Activated naive CD8-positive, alpha-beta T cell treated with anti-CD3 and anti-CD28 coated beads for 36 hours (primary cell): ENCODE results near the gene IRX2. TPM values are rescaled to one million over a fixed set of nuclear protein-coding genes. Genes with fewer than 3 reads are reported as not detected.
A peak's percentile ranks its signal among the peaks of the same experiment; 100 is the strongest.

Experiments used
- DNase-seq: peaks from one replicate; pipeline ENCODE4 v3.0.0; 2021
- H3K27ac Mint-ChIP-seq: one replicate; pipeline ENCODE4 v1.8.0; 2022; ENCODE audit warnings: mild to moderate bottlenecking, moderate library complexity, mixed read lengths
- H3K27me3 Mint-ChIP-seq: one replicate; pipeline ENCODE4 v1.8.0; 2022; ENCODE audit warnings: mild to moderate bottlenecking, mixed read lengths
- H3K36me3 Mint-ChIP-seq: one replicate; pipeline ENCODE4 v1.8.0; 2021; ENCODE audit warnings: mild to moderate bottlenecking, mixed read lengths
- H3K4me1 Mint-ChIP-seq: one replicate; pipeline ENCODE4 v1.8.0; 2021; ENCODE audit warnings: mixed read lengths
- H3K4me3 Mint-ChIP-seq: one replicate; pipeline ENCODE4 v1.8.0; 2022; ENCODE audit warnings: mild to moderate bottlenecking, moderate library complexity, mixed read lengths
- H3K9me3 Mint-ChIP-seq: one replicate; pipeline ENCODE4 v1.8.0; 2022; ENCODE audit warnings: mixed read lengths
- total RNA-seq, 2 experiments: library from RNA; stranded (reverse); gene quantifications; one replicate each; pipeline ENCODE4 v1.2.3, GENCODE V29; 2021

The IRX2 gene
- not detected for total RNA-seq

GRCh38 chr5:2751592-2752021 lies at the start of gene IRX2:
TSS of gene IRX2 (minus strand) at chr5:2751677. CDS start at chr5:2751413, 264 bp downstream.
- Mint-ChIP-seq H3K27me3 (peaks cover 69% of the 10 kb centered on the region), H3K27ac (peak within 1 kb of the TSS; percentile 52), H3K9me3 (peaks cover 7% of the 10 kb centered on the region), H3K4me3 (no peak within 1 kb of the TSS), H3K4me1 (peaks cover 19% of the 10 kb centered on the region), H3K36me3 (peaks cover 8% of the 10 kb centered on the region)
- DNase-seq, result no peak

GRCh38 chr5:2800035-2800434 lies 48.6 kb upstream of the IRX2 start:
- no peaks in the 10 kb centered on the region for H3K9me3 Mint-ChIP-seq
- H3K27me3 Mint-ChIP-seq, result no peaks in the 10 kb centered on the region
- no peak overlapping the region for H3K4me3 Mint-ChIP-seq
- H3K4me1 Mint-ChIP-seq, result no peaks in the 10 kb centered on the region
- no peak for DNase-seq
- H3K36me3 Mint-ChIP-seq, result no peaks in the 10 kb centered on the region
- no peak overlapping the region for H3K27ac Mint-ChIP-seq

- Mint-ChIP-seq H3K9me3 (peaks cover 4% of the 10 kb centered on the region), H3K4me1 (no peaks in the 10 kb centered on the region), H3K36me3 (no peaks in the 10 kb centered on the region), H3K27ac (no peak overlapping the region), H3K27me3 (no peaks in the 10 kb centered on the region), H3K4me3 (no peak overlapping the region)
- DNase-seq, result no peak
Observed at GRCh38 chr5:2797981-2798380, 46.5 kb upstream of the IRX2 start.

- DNase-seq, result no peak
- peaks cover 6% of the 10 kb centered on the region for H3K9me3 Mint-ChIP-seq
- H3K4me1 Mint-ChIP-seq, result no peaks in the 10 kb centered on the region
- no peaks in the 10 kb centered on the region for H3K36me3 Mint-ChIP-seq
- H3K27ac Mint-ChIP-seq, result no peak overlapping the region
- H3K4me3 Mint-ChIP-seq, result no peak overlapping the region
- H3K27me3 Mint-ChIP-seq, result no peaks in the 10 kb centered on the region
Observed at GRCh38 chr5:2797160-2797559, 45.7 kb upstream of the IRX2 start.

DNA sequence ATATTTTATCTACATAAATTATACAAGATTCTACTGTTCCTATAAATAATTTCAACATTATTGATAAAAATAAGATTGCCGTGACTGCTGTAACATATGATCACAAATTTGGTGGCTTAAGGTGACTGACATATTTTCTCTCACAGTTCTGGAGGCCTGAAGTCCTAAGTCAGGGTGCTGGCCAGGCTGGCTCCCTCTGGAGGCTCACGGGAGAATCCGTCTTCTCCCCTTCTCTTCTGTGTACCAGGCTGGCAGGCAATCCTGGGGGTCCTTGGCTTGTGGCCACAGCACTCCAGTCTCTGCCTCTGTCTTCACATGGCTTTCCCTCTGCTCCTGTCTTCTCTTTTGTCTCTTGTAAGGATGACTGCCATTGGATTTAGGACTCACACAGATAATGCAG lies 31.7 kb upstream of the IRX2 start:
- DNase-seq, result no peak
- no peak overlapping the region for H3K4me3 Mint-ChIP-seq
- H3K4me1 Mint-ChIP-seq, result no peaks in the 10 kb centered on the region
- peaks cover 5% of the 10 kb centered on the region for H3K9me3 Mint-ChIP-seq
- no peak overlapping the region for H3K27ac Mint-ChIP-seq
- H3K27me3 Mint-ChIP-seq, result no peaks in the 10 kb centered on the region
- H3K36me3 Mint-ChIP-seq, result no peaks in the 10 kb centered on the region

GRCh38 chr5:2782658-2783057 lies 31.2 kb upstream of the IRX2 start:
- DNase-seq, result no peak
- no peak overlapping the region for H3K4me3 Mint-ChIP-seq
- no peaks in the 10 kb centered on the region for H3K4me1 Mint-ChIP-seq
- no peak overlapping the region for H3K27ac Mint-ChIP-seq
- no peaks in the 10 kb centered on the region for H3K36me3 Mint-ChIP-seq
- no peaks in the 10 kb centered on the region for H3K27me3 Mint-ChIP-seq
- peaks cover 5% of the 10 kb centered on the region for H3K9me3 Mint-ChIP-seq

GRCh38 chr5:2780421-2781171 lies 29.1 kb upstream of the IRX2 start:
- DNase-seq, result no peak
- Mint-ChIP-seq H3K9me3 (peaks cover 5% of the 10 kb centered on the region), H3K36me3 (no peaks in the 10 kb centered on the region), H3K27ac (no peak overlapping the region), H3K27me3 (peaks cover 3% of the 10 kb centered on the region), H3K4me1 (no peaks in the 10 kb centered on the region), H3K4me3 (no peak overlapping the region)

GRCh38 chr5:2779459-2779858 lies 28.0 kb upstream of the IRX2 start:
- Mint-ChIP-seq H3K4me3 (no peak overlapping the region), H3K4me1 (no peaks in the 10 kb centered on the region), H3K9me3 (peaks cover 3% of the 10 kb centered on the region), H3K27me3 (peaks cover 3% of the 10 kb centered on the region), H3K36me3 (no peaks in the 10 kb centered on the region), H3K27ac (no peak overlapping the region)
- DNase-seq, result no peak

GRCh38 chr5:2776337-2777302 lies 25.1 kb upstream of the IRX2 start:
- Mint-ChIP-seq H3K36me3 (no peaks in the 10 kb centered on the region), H3K9me3 (no peaks in the 10 kb centered on the region), H3K27me3 (peaks cover 3% of the 10 kb centered on the region), H3K4me1 (no peaks in the 10 kb centered on the region), H3K4me3 (no peak overlapping the region), H3K27ac (no peak overlapping the region)
- no peak for DNase-seq

- Mint-ChIP-seq H3K9me3 (no peaks in the 10 kb centered on the region), H3K36me3 (no peaks in the 10 kb centered on the region), H3K4me1 (no peaks in the 10 kb centered on the region), H3K27ac (no peak overlapping the region), H3K4me3 (no peak overlapping the region), H3K27me3 (peaks cover 15% of the 10 kb centered on the region)
- DNase-seq, result no peak
Observed at GRCh38 chr5:2773327-2773726, 21.9 kb upstream of the IRX2 start.

- no peak overlapping the region for H3K4me3 Mint-ChIP-seq
- H3K27ac Mint-ChIP-seq, result no peak overlapping the region
- DNase-seq, result no peak
- no peaks in the 10 kb centered on the region for H3K9me3 Mint-ChIP-seq
- H3K4me1 Mint-ChIP-seq, result no peaks in the 10 kb centered on the region
- H3K36me3 Mint-ChIP-seq, result no peaks in the 10 kb centered on the region
- peaks cover 20% of the 10 kb centered on the region for H3K27me3 Mint-ChIP-seq
Observed at GRCh38 chr5:2767089-2767488, 15.6 kb upstream of the IRX2 start.

- Mint-ChIP-seq H3K4me1 (no peaks in the 10 kb centered on the region), H3K27ac (no peak overlapping the region), H3K36me3 (no peaks in the 10 kb centered on the region), H3K27me3 (peaks cover 34% of the 10 kb centered on the region), H3K9me3 (no peaks in the 10 kb centered on the region), H3K4me3 (no peak overlapping the region)
- no peak for DNase-seq
Observed at GRCh38 chr5:2764581-2764980, 13.1 kb upstream of the IRX2 start.

DNA sequence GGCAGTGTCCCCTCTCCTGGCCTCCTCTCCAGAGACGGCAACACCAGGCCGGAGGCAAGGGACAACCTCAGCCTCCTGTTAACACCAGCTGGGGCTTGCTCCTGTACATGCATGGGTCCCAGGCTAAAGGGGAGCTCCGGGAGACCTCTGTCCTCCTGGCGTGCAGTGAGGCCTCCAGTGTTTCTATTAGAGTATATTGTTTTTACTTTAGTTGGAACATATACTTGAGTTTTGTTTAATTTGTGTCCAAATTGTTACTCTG lies 12.0 kb upstream of the IRX2 start:
- peaks cover 36% of the 10 kb centered on the region for H3K27me3 Mint-ChIP-seq
- H3K36me3 Mint-ChIP-seq, result no peaks in the 10 kb centered on the region
- no peak overlapping the region for H3K27ac Mint-ChIP-seq
- no peak overlapping the region for H3K4me3 Mint-ChIP-seq
- no peaks in the 10 kb centered on the region for H3K4me1 Mint-ChIP-seq
- no peaks in the 10 kb centered on the region for H3K9me3 Mint-ChIP-seq
- DNase-seq, result no peak

DNA sequence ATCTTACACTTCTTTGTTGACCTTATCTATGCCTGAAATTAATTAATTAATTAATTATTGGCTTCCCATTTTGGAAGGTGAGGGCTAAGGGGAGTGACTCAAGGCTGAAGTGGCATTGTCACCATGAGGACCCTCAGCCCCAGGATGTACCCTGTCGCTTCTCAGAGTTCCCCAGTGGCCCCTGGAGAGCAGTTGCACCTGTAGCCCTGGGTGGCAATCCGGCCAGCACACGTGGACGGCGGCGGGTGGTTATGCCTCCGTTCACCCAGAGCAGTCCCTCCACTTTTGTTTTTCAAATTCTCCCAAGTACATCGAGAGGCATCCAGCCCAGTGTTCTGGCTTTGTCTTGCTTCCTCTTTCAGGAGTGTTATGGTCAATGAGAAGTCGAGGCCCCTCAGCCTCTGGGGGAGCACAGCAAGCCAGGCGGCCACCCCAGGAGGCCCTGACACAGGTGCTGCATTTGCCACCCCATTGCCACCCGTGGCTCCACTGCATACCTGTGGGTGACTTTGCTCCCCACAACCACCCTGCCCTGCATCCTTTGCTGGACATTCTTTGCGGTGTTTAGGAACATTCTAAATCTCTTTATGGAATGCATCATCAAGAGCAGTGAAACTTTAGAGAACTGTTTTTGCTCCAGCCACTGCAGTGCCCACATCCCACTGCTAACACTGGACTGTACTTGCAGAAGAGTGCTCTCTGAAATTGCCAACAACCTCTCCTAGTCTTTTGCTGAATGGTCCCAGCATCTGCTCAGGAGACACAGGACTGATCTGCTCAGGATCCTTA lies 11.5 kb upstream of the IRX2 start:
- no peak for DNase-seq
- Mint-ChIP-seq H3K27ac (no peak overlapping the region), H3K4me3 (no peak overlapping the region), H3K27me3 (peaks cover 40% of the 10 kb centered on the region), H3K9me3 (no peaks in the 10 kb centered on the region), H3K4me1 (no peaks in the 10 kb centered on the region), H3K36me3 (no peaks in the 10 kb centered on the region)

DNA sequence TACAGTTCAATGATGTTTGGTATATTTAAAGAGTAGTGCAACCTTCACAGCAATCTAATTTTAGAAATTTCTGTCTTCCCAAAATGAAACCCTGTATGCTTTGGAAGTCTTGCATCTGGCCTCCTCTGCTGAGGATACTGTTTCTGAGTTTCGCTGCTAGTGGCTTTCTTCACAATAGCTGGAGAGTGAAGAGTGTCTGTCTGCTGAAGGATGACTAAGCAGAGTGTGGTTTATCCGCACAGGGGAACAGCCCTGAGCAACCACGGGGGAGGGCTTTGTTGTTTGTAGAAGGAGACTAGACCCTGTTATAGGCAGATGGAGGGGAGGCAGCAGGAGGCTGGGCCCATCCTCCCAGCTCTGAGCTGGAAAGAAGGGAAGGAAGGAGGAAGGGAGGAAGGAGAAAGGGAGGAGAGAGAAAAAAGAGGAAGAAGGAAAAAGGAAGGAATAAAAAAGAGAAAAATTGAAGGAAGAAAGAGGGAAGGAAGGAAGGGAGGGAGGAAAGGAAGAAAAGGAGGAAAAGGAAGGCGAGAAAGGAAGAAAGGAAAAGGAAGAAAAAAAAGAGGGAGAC lies 10.5 kb upstream of the IRX2 start:
- Mint-ChIP-seq H3K27me3 (peaks cover 46% of the 10 kb centered on the region), H3K4me3 (no peak overlapping the region), H3K9me3 (no peaks in the 10 kb centered on the region), H3K36me3 (no peaks in the 10 kb centered on the region), H3K4me1 (no peaks in the 10 kb centered on the region), H3K27ac (no peak overlapping the region)
- no peak for DNase-seq
